ENCODE results near the gene UTP25. TPM values are rescaled to one million over a fixed set of nuclear protein-coding genes. Genes with fewer than 3 reads are reported as not detected.
"Not testable (repeated sequence)": the region's sequence is repeated elsewhere in the genome, so short reads cannot be mapped to it uniquely, and the experiment has no call there.

The UTP25 gene
- total and polyA plus RNA-seq, 7 experiments from 2014 or later = 3.2 to 16.3 (median 8.0) TPM

- H3K4me1 Mint-ChIP-seq = peaks cover 0 to 6% (median 4%) of the 10 kb centered on the region in 7 donors
- no peaks in the 10 kb centered on the region for H3K36me3 Mint-ChIP-seq
- peaks cover 3 to 34% (median 17%) of the 10 kb centered on the region in 5 donors for H3K27me3 Mint-ChIP-seq
- no peaks in the 10 kb centered on the region for H3K4me1 ChIP-seq (ENCODE audit: control insufficient read depth in 2 of 2, insufficient read depth in 2 of 2, low read length in 2 of 2)
- no peaks in the 10 kb centered on the region for H3K9me3 ChIP-seq (ENCODE audit: control insufficient read depth in 2 of 3, low read length in 3 of 3)
- H3K36me3 ChIP-seq (ENCODE audit: control insufficient read depth in 2 of 3, insufficient read depth in 3 of 3, low read length in 3 of 3) = no peaks in the 10 kb centered on the region
- no peaks in the 10 kb centered on the region for H3K9me3 Mint-ChIP-seq
- DNase-seq (no peak), ATAC-seq (no peak)
- no peak overlapping the region for H3K27ac ChIP-seq (ENCODE audit: low read depth, low read length)
- H3K27ac Mint-ChIP-seq = no peak overlapping the region
- CTCF ChIA-PET = no interaction called here
- no peak overlapping the region for H3K4me3 ChIP-seq (ENCODE audit: low read length)
- POLR2A ChIA-PET = no interaction called here
- no peak overlapping the region for H3K4me3 Mint-ChIP-seq
- intact Hi-C loops (cut with micrococcal nuclease) = no loop called here
- H3K27me3 ChIP-seq (ENCODE audit: control insufficient read depth in 2 of 2, insufficient read depth in 2 of 2, low read length in 2 of 2) = no peaks in the 10 kb centered on the region
Observed at GRCh38 chr1:209890641-209891330, 63.0 kb downstream of the UTP25 start.

GRCh38 chr1:209893751-209894150, 66.0 kb downstream of the UTP25 start:
- Mint-ChIP-seq H3K27ac (no peak overlapping the region), H3K4me3 (no peak overlapping the region), H3K27me3 (peaks cover 4 to 32% (median 8%) of the 10 kb centered on the region in 5 donors), H3K36me3 (no peaks in the 10 kb centered on the region), H3K9me3 (peaks cover 0 to 6% (median 0%) of the 10 kb centered on the region in 11 donors), H3K4me1 (peaks cover 1 to 10% (median 9%) of the 10 kb centered on the region in 7 donors)
- no peak overlapping the region for H3K27ac ChIP-seq (ENCODE audit: low read depth, low read length)
- ChIA-PET CTCF (no interaction called here), POLR2A (no interaction called here)
- no peaks in the 10 kb centered on the region for H3K4me1 ChIP-seq (ENCODE audit: control insufficient read depth in 2 of 2, insufficient read depth in 2 of 2, low read length in 2 of 2)
- ATAC-seq = no peak
- intact Hi-C loops (cut with micrococcal nuclease) = no loop called here
- H3K27me3 ChIP-seq (ENCODE audit: control insufficient read depth in 2 of 2, insufficient read depth in 2 of 2, low read length in 2 of 2) = no peaks in the 10 kb centered on the region
- no peak for DNase-seq
- H3K9me3 ChIP-seq (ENCODE audit: control insufficient read depth in 2 of 3, low read length in 3 of 3) = no peaks in the 10 kb centered on the region
- H3K4me3 ChIP-seq (ENCODE audit: low read length) = no peak overlapping the region
- H3K36me3 ChIP-seq (ENCODE audit: control insufficient read depth in 2 of 3, insufficient read depth in 3 of 3, low read length in 3 of 3) = no peaks in the 10 kb centered on the region

- intact Hi-C loops (cut with micrococcal nuclease) = no loop called here
- ATAC-seq (no peak), DNase-seq (no peak)
- peaks cover 0 to 6% (median 0%) of the 10 kb centered on the region in 11 donors for H3K9me3 Mint-ChIP-seq
- POLR2A ChIA-PET = no interaction called here
- Histone ChIP-seq H3K4me1 (ENCODE audit: control insufficient read depth in 2 of 2, insufficient read depth in 2 of 2, low read length in 2 of 2) (no peaks in the 10 kb centered on the region), H3K4me3 (ENCODE audit: low read length) (no peak overlapping the region), H3K9me3 (ENCODE audit: control insufficient read depth in 2 of 3, low read length in 3 of 3) (no peaks in the 10 kb centered on the region), H3K36me3 (ENCODE audit: control insufficient read depth in 2 of 3, insufficient read depth in 3 of 3, low read length in 3 of 3) (no peaks in the 10 kb centered on the region), H3K27ac (ENCODE audit: low read depth, low read length) (no peak overlapping the region), H3K27me3 (ENCODE audit: control insufficient read depth in 2 of 2, insufficient read depth in 2 of 2, low read length in 2 of 2) (no peaks in the 10 kb centered on the region)
- CTCF ChIA-PET = interaction anchor here (1.3 kb wide), 1 partner anchor 14 kb away, joined by 3 read pairs; no protein-coding TSS in a partner anchor
- peaks cover 1 to 10% (median 9%) of the 10 kb centered on the region in 7 donors for H3K4me1 Mint-ChIP-seq
- no peaks in the 10 kb centered on the region for H3K36me3 Mint-ChIP-seq
- peak overlapping the region in 5 of 9 donors; percentile 3 to 68 (median 8) for H3K27ac Mint-ChIP-seq
- peaks cover 4 to 32% (median 13%) of the 10 kb centered on the region in 5 donors for H3K27me3 Mint-ChIP-seq
- H3K4me3 Mint-ChIP-seq = peak overlapping the region in 1 of 10 donors; percentile 16
Observed at GRCh38 chr1:209895709-209896108, 67.9 kb downstream of the UTP25 start.

DNA sequence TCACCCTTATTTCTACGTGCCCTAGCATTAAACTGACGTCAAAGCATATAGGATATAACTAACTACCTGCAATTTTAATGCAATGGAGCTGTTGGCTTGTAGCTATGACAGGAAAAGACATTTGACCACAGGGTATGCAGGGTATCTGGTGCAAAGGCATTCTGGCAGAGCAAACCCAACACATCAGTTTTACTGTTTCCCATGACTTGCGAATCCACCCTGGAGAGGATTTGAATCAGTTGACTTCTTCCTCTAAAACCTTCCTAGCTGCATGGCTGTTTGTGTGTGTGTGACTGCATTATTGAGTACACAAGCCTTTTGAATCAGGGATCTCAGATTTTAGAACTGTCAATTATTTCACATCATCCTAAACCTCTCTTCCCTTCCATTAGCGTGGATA, 68.6 kb downstream of the UTP25 start:
- Mint-ChIP-seq H3K27me3 (peaks cover 4 to 32% (median 13%) of the 10 kb centered on the region in 5 donors), H3K4me3 (no peak overlapping the region), H3K4me1 (peaks cover 1 to 10% (median 9%) of the 10 kb centered on the region in 7 donors), H3K36me3 (no peaks in the 10 kb centered on the region), H3K9me3 (peaks cover 0 to 6% (median 0%) of the 10 kb centered on the region in 11 donors), H3K27ac (peak overlapping the region in 1 of 9 donors; percentile 25)
- ChIA-PET POLR2A (no interaction called here), CTCF (interaction anchor here (1.3 kb wide), 1 partner anchor 15 kb away, joined by 3 read pairs; no protein-coding TSS in a partner anchor)
- Histone ChIP-seq H3K27ac (ENCODE audit: low read depth, low read length) (no peak overlapping the region), H3K4me1 (ENCODE audit: control insufficient read depth in 2 of 2, insufficient read depth in 2 of 2, low read length in 2 of 2) (no peaks in the 10 kb centered on the region), H3K27me3 (ENCODE audit: control insufficient read depth in 2 of 2, insufficient read depth in 2 of 2, low read length in 2 of 2) (no peaks in the 10 kb centered on the region), H3K9me3 (ENCODE audit: control insufficient read depth in 2 of 3, low read length in 3 of 3) (no peaks in the 10 kb centered on the region), H3K36me3 (ENCODE audit: control insufficient read depth in 2 of 3, insufficient read depth in 3 of 3, low read length in 3 of 3) (no peaks in the 10 kb centered on the region), H3K4me3 (ENCODE audit: low read length) (no peak overlapping the region)
- ATAC-seq (no peak), DNase-seq (no peak)
- intact Hi-C loops (cut with micrococcal nuclease) = no loop called here

DNA sequence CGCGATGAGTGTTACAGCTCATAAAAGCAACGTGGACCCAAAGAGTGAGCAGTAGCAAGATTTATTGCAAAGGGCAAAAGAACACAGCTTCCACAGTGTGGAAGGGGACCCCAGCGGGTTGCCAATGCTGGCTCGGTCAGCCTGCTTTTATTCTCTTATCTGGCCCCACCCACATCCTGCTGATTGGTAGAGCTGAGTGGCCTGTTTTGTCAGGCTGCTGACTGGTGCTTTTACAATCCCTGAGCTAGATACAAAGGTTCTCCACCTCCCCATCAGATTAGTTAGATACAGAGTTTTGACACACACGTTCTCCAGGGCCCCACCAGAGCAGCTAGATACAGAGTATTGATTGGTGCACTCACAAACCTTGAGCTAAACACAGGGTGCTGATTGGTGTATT, 70.5 kb downstream of the UTP25 start:
- H3K27me3 ChIP-seq (ENCODE audit: control insufficient read depth in 2 of 2, insufficient read depth in 2 of 2, low read length in 2 of 2); POLR2A ChIA-PET; H3K4me3 ChIP-seq (ENCODE audit: low read length); ATAC-seq; H3K27ac ChIP-seq (ENCODE audit: low read depth, low read length); H3K9me3 ChIP-seq (ENCODE audit: control insufficient read depth in 2 of 3, low read length in 3 of 3); DNase-seq; H3K27ac Mint-ChIP-seq; intact Hi-C loops (cut with micrococcal nuclease); CTCF ChIA-PET; H3K36me3 Mint-ChIP-seq; H3K4me1 ChIP-seq (ENCODE audit: control insufficient read depth in 2 of 2, insufficient read depth in 2 of 2, low read length in 2 of 2); H3K4me3 Mint-ChIP-seq; H3K36me3 ChIP-seq (ENCODE audit: control insufficient read depth in 2 of 3, insufficient read depth in 3 of 3, low read length in 3 of 3): not testable (repeated sequence)
- Mint-ChIP-seq H3K4me1 (peaks cover 1 to 10% (median 9%) of the 10 kb centered on the region in 7 donors), H3K9me3 (peaks cover 0 to 11% (median 0%) of the 10 kb centered on the region in 11 donors), H3K27me3 (peaks cover 4 to 32% (median 13%) of the 10 kb centered on the region in 5 donors)

DNA sequence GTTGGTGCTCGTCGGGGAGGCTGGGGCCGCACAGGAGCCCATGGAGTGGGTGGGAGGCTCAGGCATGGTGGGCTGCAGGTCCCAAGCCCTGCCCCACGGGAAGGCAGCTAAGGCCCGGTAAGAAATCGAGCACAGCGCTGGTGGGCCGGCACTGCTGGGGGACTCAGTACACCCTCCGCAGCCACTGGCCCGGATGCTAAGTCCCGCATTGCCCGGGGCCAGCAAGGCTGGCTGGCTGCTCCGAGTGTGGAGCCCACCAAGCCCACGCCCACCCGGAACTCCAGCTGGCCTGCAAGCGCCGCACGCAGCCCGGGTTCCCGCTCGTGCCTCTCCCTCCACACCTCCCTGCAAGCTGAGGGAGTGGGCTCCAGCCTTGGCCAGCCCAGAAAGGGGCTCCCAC, 71.1 kb downstream of the UTP25 start:
- DNase-seq; H3K36me3 ChIP-seq (ENCODE audit: control insufficient read depth in 2 of 3, insufficient read depth in 3 of 3, low read length in 3 of 3); H3K27ac ChIP-seq (ENCODE audit: low read depth, low read length); H3K4me3 ChIP-seq (ENCODE audit: low read length); H3K4me1 ChIP-seq (ENCODE audit: control insufficient read depth in 2 of 2, insufficient read depth in 2 of 2, low read length in 2 of 2); CTCF ChIA-PET; ATAC-seq; H3K4me3 Mint-ChIP-seq; H3K9me3 ChIP-seq (ENCODE audit: control insufficient read depth in 2 of 3, low read length in 3 of 3); intact Hi-C loops (cut with micrococcal nuclease); POLR2A ChIA-PET; H3K27me3 ChIP-seq (ENCODE audit: control insufficient read depth in 2 of 2, insufficient read depth in 2 of 2, low read length in 2 of 2); H3K36me3 Mint-ChIP-seq; H3K27ac Mint-ChIP-seq: not testable (repeated sequence)
- Mint-ChIP-seq H3K9me3 (peaks cover 0 to 11% (median 0%) of the 10 kb centered on the region in 11 donors), H3K27me3 (peaks cover 6 to 30% (median 13%) of the 10 kb centered on the region in 5 donors), H3K4me1 (peaks cover 1 to 10% (median 9%) of the 10 kb centered on the region in 7 donors)

DNA sequence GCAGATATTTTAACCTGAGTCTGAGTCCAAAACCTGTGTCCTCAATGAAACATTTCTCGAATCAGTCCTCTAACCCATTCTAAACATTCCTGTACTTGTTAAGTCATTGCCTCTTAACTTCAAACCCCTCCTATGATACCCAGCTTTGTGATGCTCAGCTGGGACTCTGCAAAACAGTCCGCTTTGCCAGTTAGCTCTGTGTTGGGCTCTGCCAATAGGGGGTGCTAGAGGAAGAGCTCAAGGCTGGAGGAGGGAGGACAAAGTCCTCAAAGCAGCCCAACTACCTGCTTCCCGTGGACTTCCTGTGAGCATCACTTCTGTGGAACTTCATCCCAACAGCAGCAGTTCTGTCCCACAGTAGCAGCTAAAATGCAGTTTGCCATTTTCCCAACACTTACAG, 72.2 kb downstream of the UTP25 start:
- POLR2A ChIA-PET = no interaction called here
- Histone ChIP-seq H3K36me3 (ENCODE audit: control insufficient read depth in 2 of 3, insufficient read depth in 3 of 3, low read length in 3 of 3) (no peaks in the 10 kb centered on the region), H3K27ac (ENCODE audit: low read depth, low read length) (no peak overlapping the region), H3K4me3 (ENCODE audit: low read length) (no peak overlapping the region), H3K27me3 (ENCODE audit: control insufficient read depth in 2 of 2, insufficient read depth in 2 of 2, low read length in 2 of 2) (no peaks in the 10 kb centered on the region), H3K9me3 (ENCODE audit: control insufficient read depth in 2 of 3, low read length in 3 of 3) (no peaks in the 10 kb centered on the region), H3K4me1 (ENCODE audit: control insufficient read depth in 2 of 2, insufficient read depth in 2 of 2, low read length in 2 of 2) (no peaks in the 10 kb centered on the region)
- H3K36me3 Mint-ChIP-seq = no peaks in the 10 kb centered on the region
- no peak overlapping the region for H3K4me3 Mint-ChIP-seq
- CTCF ChIA-PET = no interaction called here
- no peak for DNase-seq
- intact Hi-C loops (cut with micrococcal nuclease) = no loop called here
- peaks cover 7 to 20% (median 9%) of the 10 kb centered on the region in 5 donors for H3K27me3 Mint-ChIP-seq
- H3K27ac Mint-ChIP-seq = no peak overlapping the region
- H3K4me1 Mint-ChIP-seq = peaks cover 1 to 10% (median 9%) of the 10 kb centered on the region in 7 donors
- peaks cover 0 to 11% (median 0%) of the 10 kb centered on the region in 11 donors for H3K9me3 Mint-ChIP-seq
- no peak for ATAC-seq
